ENCODE measurements around the gene COMMD4. TPM values are rescaled to one million over a fixed set of nuclear protein-coding genes. Genes with fewer than 3 reads are reported as not detected.
A peak's percentile ranks its signal among the peaks of the same experiment; 100 is the strongest.
"Not testable (repeated sequence)": the region's sequence is repeated elsewhere in the genome, so short reads cannot be mapped to it uniquely, and the experiment has no call there.

COMMD4 gene
- total RNA-seq, 2 experiments from 2014 or later = 123 to 133 TPM

- DNase-seq (ENCODE audit: low spot score) = no peak
- peaks cover 50% of the 10 kb centered on the region for H3K36me3 ChIP-seq (ENCODE audit: insufficient read depth, low read length)
- no peaks in the 10 kb centered on the region; the same call in 1 of the 2 replicates for H3K9me3 ChIP-seq (ENCODE audit: low read length)
- intact Hi-C loops (cut with micrococcal nuclease; ENCODE audit: unreplicated experiment) = loop anchor here (5.0 kb wide), 1 partner anchor 294 kb away; the partner anchor contains the start of gene IMP3
- no peaks in the 10 kb centered on the region for H3K9me2 ChIP-seq (ENCODE audit: insufficient read depth, low read length)
- no peaks in the 10 kb centered on the region for H3K79me2 ChIP-seq (ENCODE audit: insufficient read depth, low read depth, low read length)
- ChIA-PET CTCF (ENCODE audit: unreplicated experiment) (interaction anchor here (1.1 kb wide), 1 partner anchor 105 kb away, joined by 4 read pairs; no protein-coding TSS in a partner anchor), POLR2A (interaction anchor here (1.0 kb wide), 1 partner anchor 20 kb away, joined by 3 read pairs; the partner anchor contains the start of gene MAN2C1)
- BruUV-seq (replicated peaks) = no TSS peak
- H3K4me2 ChIP-seq (ENCODE audit: low read length) = peak overlapping the region; percentile 89
- peak overlapping the region; percentile 89 for H3K27ac ChIP-seq (ENCODE audit: low read depth, low read length, poor library complexity, severe bottlenecking)
- H2AFZ ChIP-seq (ENCODE audit: low read length) = no peak overlapping the region
- TF ChIP-seq CTCF (conservative IDR thresholded peaks at IDR 0.05; ENCODE audit: low read length) (no peak), EZH2phosphoT487 (IDR thresholded peaks at IDR 0.05; ENCODE audit: borderline replicate concordance, low read depth, low read length) (no peak)
- H4K20me1 ChIP-seq (ENCODE audit: insufficient read depth, low read length) = no peaks in the 10 kb centered on the region
- H3K4me1 ChIP-seq (ENCODE audit: insufficient read depth, low read length, poor library complexity, severe bottlenecking) = peaks cover 50% of the 10 kb centered on the region
- H3K4me3 ChIP-seq (ENCODE audit: low read depth, low read length, poor library complexity, severe bottlenecking) = peak overlapping the region; percentile 88
Measured at GRCh38 chr15:75348562-75349350, 12.9 kb downstream of the COMMD4 start.

- H3K4me2 ChIP-seq (ENCODE audit: low read length) = peak overlapping the region; percentile 89; the same call in 1 of the 2 replicates
- H3K4me3 ChIP-seq (ENCODE audit: low read depth, low read length, poor library complexity, severe bottlenecking) = peak overlapping the region; percentile 88
- H3K9me2 ChIP-seq (ENCODE audit: insufficient read depth, low read length); POLR2A ChIA-PET; H3K79me2 ChIP-seq (ENCODE audit: insufficient read depth, low read depth, low read length); H2AFZ ChIP-seq (ENCODE audit: low read length); BruUV-seq (replicated peaks); H3K9me3 ChIP-seq (ENCODE audit: low read length); CTCF ChIA-PET (ENCODE audit: unreplicated experiment); DNase-seq (ENCODE audit: low spot score); H4K20me1 ChIP-seq (ENCODE audit: insufficient read depth, low read length): not testable (repeated sequence)
- intact Hi-C loops (cut with micrococcal nuclease; ENCODE audit: unreplicated experiment) = loop anchor here (5.0 kb wide), 1 partner anchor 293 kb away; the partner anchor contains the start of gene IMP3
- H3K36me3 ChIP-seq (ENCODE audit: insufficient read depth, low read length) = peaks cover 56% of the 10 kb centered on the region
- peaks cover 50% of the 10 kb centered on the region for H3K4me1 ChIP-seq (ENCODE audit: insufficient read depth, low read length, poor library complexity, severe bottlenecking)
- H3K27ac ChIP-seq (ENCODE audit: low read depth, low read length, poor library complexity, severe bottlenecking) = peak overlapping the region; percentile 47
Measured at GRCh38 chr15:75349351-75349669, 13.4 kb downstream of the COMMD4 start.

- no peak for TF ChIP-seq EZH2phosphoT487 (IDR thresholded peaks at IDR 0.05; ENCODE audit: borderline replicate concordance, low read depth, low read length)
- no peak for TF ChIP-seq CTCF (conservative IDR thresholded peaks at IDR 0.05; ENCODE audit: low read length)
- Histone ChIP-seq H3K9me2 (ENCODE audit: insufficient read depth, low read length) (no peaks in the 10 kb centered on the region), H3K4me1 (ENCODE audit: insufficient read depth, low read length, poor library complexity, severe bottlenecking) (peaks cover 44% of the 10 kb centered on the region), H3K4me2 (ENCODE audit: low read length) (peak overlapping the region; percentile 89), H3K4me3 (ENCODE audit: low read depth, low read length, poor library complexity, severe bottlenecking) (peak overlapping the region; percentile 88), H3K27ac (ENCODE audit: low read depth, low read length, poor library complexity, severe bottlenecking) (peak overlapping the region; percentile 47), H2AFZ (ENCODE audit: low read length) (no peak overlapping the region), H3K79me2 (ENCODE audit: insufficient read depth, low read depth, low read length) (no peaks in the 10 kb centered on the region), H4K20me1 (ENCODE audit: insufficient read depth, low read length) (no peaks in the 10 kb centered on the region), H3K36me3 (ENCODE audit: insufficient read depth, low read length) (peaks cover 61% of the 10 kb centered on the region), H3K9me3 (ENCODE audit: low read length) (no peaks in the 10 kb centered on the region; the same call in 1 of the 2 replicates)
- POLR2A ChIA-PET = no interaction called here
- peak; percentile 83 for DNase-seq (ENCODE audit: low spot score)
- TSS peak; percentile 62 for BruUV-seq (replicated peaks)
- CTCF ChIA-PET (ENCODE audit: unreplicated experiment) = no interaction called here
- intact Hi-C loops (cut with micrococcal nuclease; ENCODE audit: unreplicated experiment) = loop anchor here (5.0 kb wide), 1 partner anchor 292 kb away; the partner anchor contains the start of gene IMP3
Measured at GRCh38 chr15:75349851-75350588, 14.2 kb downstream of the COMMD4 start.

Data from OCI-LY7 (cell line).